Stimulated activated CD8-positive, alpha-beta memory T cell treated with anti-CD3 and anti-CD28 coated beads, Interleukin-15, amount 100 ng/mL, for 48 hours (primary cell): ENCODE results near the gene GPN3.
"Not testable (repeated sequence)": the region's sequence is repeated elsewhere in the genome, so short reads cannot be mapped to it uniquely, and the experiment has no call there.

Experiments used
- DNase-seq, 2 donors: peaks; one replicate each; pipeline ENCODE4 v3.0.0-alpha.2; 2020; ENCODE audit warnings: low read depth in 2 of 2

GPN3 gene

DNA sequence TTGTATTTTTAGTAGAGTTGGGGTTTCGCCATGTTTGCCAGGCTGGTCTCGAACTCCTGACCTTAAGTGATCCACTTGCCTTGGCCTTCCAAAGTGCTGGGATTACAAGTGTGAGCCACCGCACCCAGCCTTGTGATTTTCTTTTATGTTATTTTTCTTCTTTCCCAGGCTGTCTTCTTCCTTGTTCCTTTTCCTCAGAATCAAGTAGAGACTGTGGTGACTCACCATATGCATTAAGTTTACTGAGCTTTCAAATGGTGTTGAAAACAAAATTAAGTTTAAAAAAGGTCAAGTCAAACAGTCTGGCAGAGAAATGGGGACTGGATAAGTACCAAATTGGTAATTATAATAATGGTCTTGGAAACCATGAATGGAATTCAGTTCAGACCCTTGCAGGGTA, 23.6 kb downstream of the GPN3 start:
- DNase-seq, result no peak

DNA sequence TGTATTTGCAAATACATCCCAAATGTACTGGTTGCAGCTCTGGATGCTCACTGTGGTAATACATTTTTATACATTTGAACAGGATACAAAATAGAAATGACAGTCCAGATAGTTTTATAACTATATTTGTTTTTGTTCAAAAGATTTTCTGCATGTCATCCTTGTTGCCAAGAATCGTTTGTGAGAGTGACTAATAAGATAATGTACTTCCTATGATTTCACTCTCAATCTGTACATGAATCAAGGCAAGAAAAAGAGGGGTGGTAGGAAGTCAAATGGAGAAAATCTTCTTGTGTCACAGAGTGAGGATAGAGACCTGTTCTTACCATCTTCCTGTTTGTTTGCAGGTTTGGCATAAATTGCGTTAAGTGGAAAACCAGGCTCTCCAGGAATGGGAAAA, 31.8 kb downstream of the GPN3 start:
- DNase-seq, result no peak

DNA sequence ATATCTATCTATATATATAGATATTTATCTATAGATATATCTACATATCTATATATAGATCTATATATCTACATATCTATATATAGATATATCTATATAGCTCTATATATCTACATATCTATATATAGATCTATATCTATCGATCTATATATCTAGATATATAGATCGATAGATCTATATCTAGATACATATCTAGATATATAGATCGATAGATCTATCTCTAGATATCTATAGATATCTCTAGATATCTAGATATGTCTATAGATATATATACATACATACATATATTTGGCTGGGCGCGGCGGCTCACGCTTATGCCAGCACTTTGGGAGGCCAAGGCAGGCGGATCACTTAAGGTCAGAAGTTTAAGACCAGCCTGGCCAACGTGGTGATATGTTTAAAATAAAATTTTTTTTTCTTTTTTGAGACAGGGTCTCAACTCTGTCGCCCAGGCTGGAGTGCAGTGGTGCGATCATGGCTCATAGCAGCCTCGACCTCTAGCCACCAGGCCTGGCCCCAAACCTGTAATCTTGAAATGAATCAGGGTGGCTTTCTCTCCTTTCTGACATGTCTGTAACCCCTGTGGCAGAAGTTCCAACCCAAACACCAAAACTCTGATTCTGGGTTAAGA, 36.0 kb downstream of the GPN3 start:
- no peak for DNase-seq

DNA sequence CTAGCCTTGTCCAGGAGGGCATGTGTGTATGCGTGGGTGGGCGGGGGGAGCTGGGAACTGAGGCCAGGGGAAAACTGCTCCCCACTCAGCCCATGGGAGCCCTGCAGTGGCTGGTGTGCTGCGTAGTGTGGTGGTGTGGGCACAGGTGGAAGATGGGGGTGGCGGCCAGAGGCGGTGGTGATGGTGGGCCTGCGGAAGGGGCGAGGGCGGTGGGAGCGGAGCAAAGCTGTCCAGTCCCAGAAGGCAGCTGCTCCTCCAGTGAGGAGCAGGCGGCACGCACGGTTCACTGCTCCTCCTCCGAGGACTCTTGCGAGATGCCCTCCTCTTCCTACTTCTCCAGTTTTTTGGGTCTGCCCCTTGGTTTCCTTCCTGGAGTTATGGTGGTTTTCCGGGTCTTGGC, 38.4 kb downstream of the GPN3 start:
- not testable (repeated sequence) for DNase-seq

DNA sequence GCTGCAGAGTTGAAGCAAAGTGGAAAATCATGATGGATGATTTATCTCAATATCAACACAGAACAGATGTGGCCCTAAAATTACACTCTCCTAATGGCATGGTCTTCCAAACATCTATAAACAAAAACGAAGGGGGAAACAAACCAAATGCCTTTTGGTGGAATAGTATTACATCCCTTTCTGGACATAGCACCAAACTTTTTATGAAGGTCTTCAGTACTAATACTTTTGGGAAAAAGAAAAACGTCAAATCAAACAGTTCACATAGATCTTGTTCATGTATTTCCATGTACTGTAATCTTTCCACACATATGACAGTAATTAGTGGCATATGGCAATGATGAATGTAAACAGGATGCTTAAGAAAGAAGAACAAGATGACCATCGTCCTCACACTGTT, 41.7 kb downstream of the GPN3 start:
- DNase-seq, result no peak

DNA sequence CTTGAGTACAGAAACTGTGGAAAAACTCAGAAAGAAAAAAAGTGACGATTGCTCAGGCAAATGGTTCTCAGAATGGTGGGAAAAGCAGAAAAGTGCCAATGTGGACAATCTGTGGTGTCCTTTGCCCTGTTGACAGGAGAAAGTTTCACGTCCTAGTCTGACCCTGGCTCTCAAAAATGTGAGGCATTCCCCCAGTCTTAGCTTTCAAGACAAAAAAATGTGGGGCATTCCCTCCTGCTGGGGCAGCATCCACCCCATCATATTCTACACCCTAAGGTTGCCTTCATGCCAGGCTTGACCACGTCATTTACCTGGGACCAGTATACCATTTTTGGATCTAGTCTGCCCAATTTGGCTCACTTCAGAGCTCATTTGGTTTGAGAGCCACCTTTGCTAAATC, 43.8 kb downstream of the GPN3 start:
- no peak for DNase-seq

DNA sequence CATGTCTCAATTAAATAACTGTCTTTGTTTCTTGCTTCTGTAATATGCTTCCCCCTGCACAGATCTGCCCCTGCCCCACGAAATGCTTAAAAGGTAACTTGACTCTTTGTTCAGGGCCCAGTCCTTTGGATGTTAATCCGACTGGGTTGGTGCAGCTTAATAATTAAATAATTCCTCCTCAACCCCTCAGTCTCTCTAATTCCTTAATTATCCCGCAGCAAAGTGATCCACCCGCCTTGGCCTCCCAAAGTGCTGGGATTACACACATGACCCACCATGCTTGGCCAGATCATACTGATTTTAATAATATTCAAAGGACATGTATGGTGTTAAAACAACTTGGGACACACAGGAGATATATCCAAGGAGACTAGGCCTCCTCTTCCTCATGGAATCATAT, 46.4 kb downstream of the GPN3 start:
- no peak for DNase-seq

DNA sequence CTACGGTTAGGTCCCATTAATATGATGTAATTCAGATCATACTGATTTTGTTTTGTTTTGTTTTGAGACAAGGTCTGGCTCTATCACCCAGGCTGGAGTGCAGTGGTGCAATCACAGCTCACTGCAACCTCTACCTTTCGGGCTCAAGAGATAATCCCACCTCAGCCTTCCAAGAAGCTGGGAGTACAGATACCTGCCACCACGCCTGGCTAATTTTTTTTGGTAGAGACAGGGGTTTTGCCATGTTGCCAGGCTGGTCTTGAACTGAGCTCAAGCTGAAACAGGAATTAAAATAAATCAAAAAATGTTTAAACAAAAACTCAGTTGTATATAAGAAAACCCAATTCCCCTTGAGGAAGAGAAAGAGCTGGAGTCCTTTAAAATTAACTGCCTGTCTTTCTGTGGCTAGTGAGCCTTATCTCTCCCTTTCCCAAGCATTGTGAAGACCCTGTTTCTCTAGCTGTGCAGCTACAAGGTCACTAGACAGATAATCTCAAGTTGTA, 46.8 kb downstream of the GPN3 start:
- no peak for DNase-seq

DNA sequence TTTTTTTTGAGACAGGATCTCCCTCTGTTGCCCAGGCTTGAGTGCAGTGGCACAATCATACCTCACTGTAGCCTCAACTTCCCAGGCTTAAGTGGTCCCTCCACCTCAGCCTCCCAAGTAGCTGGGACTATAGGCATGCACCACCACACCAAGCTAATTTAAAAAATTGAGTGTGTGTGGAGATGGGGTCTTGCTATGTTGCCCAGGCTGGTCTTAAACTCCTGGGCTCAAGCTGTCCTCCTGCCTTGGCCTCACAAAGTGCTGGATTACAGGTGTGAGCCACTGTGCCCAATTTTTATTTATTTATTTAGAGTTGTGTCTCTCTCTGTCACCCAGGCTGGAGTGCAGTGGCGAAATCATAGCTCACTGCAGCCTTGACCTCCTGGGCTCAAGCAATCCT, 47.4 kb downstream of the GPN3 start:
- DNase-seq, result not testable (repeated sequence)

DNA sequence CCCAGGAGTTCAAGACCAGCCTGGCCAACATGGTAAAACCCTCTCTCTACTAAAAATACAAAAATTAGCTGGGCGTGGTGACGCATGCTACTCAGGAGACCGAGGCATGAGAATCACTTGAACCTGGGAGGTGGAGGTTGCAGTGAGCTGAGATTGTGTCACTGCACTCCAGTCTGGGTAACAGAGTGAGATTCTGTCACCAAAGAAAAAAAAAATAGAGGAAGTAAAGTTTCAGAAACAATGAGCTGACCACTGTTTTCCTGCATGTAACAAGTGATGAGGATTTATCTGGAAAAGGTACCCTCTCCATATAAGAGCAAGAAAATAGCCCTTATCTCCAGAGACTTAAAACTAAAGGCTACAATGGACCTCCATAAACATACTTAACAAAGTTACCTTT, 50.9 kb downstream of the GPN3 start:
- not testable (repeated sequence) for DNase-seq

DNA sequence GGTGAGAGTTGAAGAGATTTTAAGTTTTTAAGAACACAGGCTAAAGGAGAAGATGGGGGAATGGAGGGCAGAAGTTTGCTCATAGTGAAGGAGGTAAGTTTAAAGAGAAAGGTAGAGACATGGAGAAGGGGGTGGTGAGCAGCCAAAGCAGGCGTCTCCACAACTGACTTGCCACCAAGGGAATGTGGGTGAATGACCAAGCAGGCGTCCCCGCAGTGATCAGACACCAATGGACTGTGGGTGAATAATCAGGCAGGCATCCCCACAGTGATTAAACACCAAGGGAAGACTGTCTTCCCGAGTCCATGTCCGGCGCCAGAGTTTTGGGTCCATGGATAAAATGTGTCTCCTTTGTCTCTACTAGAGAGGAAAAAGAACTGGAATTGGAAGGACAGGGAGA, 58.0 kb downstream of the GPN3 start:
- not testable (repeated sequence) for DNase-seq

DNA sequence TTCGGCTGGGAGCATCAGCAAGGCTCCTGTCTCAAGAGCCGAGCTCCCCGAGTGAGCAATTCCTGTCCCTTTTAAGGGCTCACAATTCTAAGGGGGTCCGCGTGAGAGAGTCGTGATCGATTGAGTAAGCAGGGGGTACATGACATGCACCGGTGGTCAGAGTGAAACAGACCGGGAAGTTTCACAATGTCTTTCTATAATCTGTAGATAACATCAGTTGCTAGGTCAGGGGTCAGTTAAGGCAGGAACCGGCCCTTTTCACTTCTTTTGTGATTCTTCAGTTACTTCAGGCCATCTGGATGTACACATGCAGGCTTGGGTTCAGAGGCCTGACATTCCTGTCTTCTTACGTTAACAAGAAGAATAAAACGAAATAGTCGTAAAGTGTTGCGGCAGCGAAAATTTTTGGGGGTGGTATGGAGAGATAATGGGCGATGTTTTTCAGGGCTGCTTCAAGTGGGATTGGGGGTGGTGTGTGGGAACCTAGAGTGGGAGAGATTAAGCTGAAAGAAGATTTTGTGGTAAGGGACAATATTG, 62.9 kb downstream of the GPN3 start:
- DNase-seq, result not testable (repeated sequence)

DNA sequence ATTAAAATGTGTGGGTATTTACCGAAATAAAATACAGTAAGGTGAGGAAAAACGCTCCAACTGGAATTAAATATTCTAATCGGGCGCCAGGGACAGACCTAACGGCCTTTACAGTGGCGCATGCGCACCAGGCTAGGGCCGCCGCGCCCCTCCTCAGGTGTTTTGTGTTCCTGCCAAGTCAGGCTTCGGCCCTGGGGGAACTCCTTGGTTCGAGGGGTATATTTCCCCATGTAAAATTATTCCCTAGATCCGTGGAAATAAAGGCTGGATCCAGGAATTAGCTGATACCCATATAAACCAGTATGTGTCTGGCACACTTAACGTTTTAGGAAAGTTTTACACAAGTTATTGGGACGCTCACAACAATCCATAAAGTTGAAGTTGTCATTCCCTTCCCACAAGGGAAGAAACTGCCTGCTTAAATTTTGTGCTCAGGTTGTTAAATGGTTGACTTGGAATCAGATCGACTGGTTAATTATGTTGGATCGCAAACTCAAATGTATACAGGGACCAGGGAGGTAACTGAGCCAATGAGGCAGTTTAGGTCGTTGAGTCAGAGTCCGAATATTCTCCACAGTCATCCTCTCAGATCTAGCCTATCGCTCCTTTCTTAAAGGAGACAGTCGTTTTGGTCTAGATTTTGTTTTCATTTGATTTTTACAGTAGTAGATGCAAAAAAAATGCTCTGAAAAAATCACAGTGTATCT, 63.9 kb downstream of the GPN3 start:
- DNase-seq, result peak; percentile 67 to 68

DNA sequence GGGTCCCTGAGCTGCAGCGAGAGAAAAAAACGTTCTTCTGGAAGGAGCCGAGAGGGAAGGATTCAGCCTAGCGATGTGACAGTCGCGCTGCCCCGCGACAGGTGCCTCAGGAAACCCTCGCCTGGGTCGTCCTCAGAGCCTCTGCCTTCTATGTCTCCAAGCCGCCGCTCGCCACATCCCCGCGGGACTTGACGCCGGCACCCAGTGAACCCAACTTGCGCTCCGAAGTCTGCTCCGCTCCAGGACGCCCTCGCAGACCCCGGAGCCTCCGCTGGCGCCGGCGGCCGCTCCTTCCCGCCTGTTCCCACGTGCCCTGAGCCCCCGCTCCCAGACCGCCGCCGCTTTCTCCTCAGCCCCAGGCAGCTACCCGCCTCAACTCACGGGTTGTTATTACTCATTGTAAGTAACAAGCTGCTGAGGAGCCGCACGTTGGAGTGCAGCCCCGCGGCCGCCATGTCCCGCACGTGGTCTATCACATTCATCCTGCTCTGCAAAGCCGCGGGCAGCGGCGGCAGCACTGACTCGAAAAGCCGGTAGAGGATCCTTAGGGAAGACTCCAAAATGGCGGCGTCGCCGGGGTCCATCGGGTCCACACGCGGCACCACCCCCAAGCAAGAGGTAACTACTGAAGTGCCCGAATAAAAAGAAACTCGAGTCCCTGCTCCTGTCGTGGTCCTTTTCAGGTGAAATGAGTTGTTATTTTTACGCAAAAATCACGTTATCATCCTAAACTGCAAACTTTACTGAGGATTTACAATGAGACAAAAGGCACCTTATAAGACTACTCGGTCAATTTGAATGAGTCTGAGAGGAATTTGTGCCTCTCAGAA, 64.7 kb downstream of the GPN3 start, which contains the start of gene ANAPC7:
Gene ANAPC7, minus strand, starts transcription at position 563 of the 830 bp plus-strand sequence. Its CDS starts 81 bp downstream, at position 482.
- peak; percentile 65 to 78 for DNase-seq
